Measurements from ENCODE around the gene RNF145. TPM values are rescaled to one million over a fixed set of nuclear protein-coding genes. Genes with fewer than 3 reads are reported as not detected.
A peak's percentile ranks its signal among the peaks of the same experiment; 100 is the strongest.

The RNF145 gene
- total RNA-seq, 4 donors from 2014 or later: 20.2 to 78.2 (median 73.6) TPM

GRCh38 chr5:159207686-159208513, 1.5 kb downstream of the RNF145 start:
- Histone ChIP-seq H3K27me3 (peaks cover 0 to 3% of the 10 kb centered on the region in 2 donors), H3K27ac (peak overlapping the region; percentile 88 to 93), H3K4me1 (peaks cover 0 to 16% of the 10 kb centered on the region in 2 donors), H3K36me3 (no peaks in the 10 kb centered on the region), H3K4me3 (peak overlapping the region; percentile 75 to 99), H3K9me3 (no peaks in the 10 kb centered on the region)
- TF ChIP-seq CTCF (IDR thresholded peaks at IDR 0.05) (no peak), POLR2A (IDR thresholded peaks at IDR 0.05) (peak in 1 of 2 donors; percentile 26)
- intact Hi-C loops (cut with DNase I; ENCODE audit: low total_unique reads): no loop called here
- DNase-seq: peak; percentile 64 to 74

- intact Hi-C loops (cut with DNase I; ENCODE audit: low total_unique reads): no loop called here
- Histone ChIP-seq H3K27me3 (peaks cover 0 to 3% of the 10 kb centered on the region in 2 donors), H3K4me3 (peak overlapping the region; percentile 75 to 99), H3K4me1 (peaks cover 0 to 16% of the 10 kb centered on the region in 2 donors), H3K27ac (peak overlapping the region; percentile 88 to 93), H3K9me3 (no peaks in the 10 kb centered on the region), H3K36me3 (no peaks in the 10 kb centered on the region)
- TF ChIP-seq POLR2A (IDR thresholded peaks at IDR 0.05): no peak
- TF ChIP-seq CTCF (IDR thresholded peaks at IDR 0.05): no peak
- no peak for DNase-seq
Measured at GRCh38 chr5:159207222-159207685, 2.1 kb downstream of the RNF145 start.

GRCh38 chr5:159206818-159207217, 2.5 kb downstream of the RNF145 start:
- intact Hi-C loops (cut with DNase I; ENCODE audit: low total_unique reads): no loop called here
- no peaks in the 10 kb centered on the region for H3K9me3 ChIP-seq
- no peaks in the 10 kb centered on the region for H3K36me3 ChIP-seq
- TF ChIP-seq POLR2A (IDR thresholded peaks at IDR 0.05) (no peak), CTCF (IDR thresholded peaks at IDR 0.05) (no peak)
- H3K4me1 ChIP-seq: peaks cover 0 to 16% of the 10 kb centered on the region in 2 donors
- peak overlapping the region in 1 of 2 donors; percentile 99 for H3K4me3 ChIP-seq
- DNase-seq: no peak
- peaks cover 0 to 3% of the 10 kb centered on the region in 2 donors for H3K27me3 ChIP-seq
- peak overlapping the region; percentile 88 to 93 for H3K27ac ChIP-seq

- Histone ChIP-seq H3K27me3 (peaks cover 0 to 3% of the 10 kb centered on the region in 2 donors), H3K36me3 (no peaks in the 10 kb centered on the region), H3K9me3 (no peaks in the 10 kb centered on the region), H3K4me3 (no peak overlapping the region), H3K4me1 (peaks cover 0 to 16% of the 10 kb centered on the region in 2 donors), H3K27ac (peak overlapping the region; percentile 88 to 93)
- no peak for DNase-seq
- intact Hi-C loops (cut with DNase I; ENCODE audit: low total_unique reads): no loop called here
- no peak for TF ChIP-seq POLR2A (IDR thresholded peaks at IDR 0.05)
- TF ChIP-seq CTCF (IDR thresholded peaks at IDR 0.05): no peak
Measured at GRCh38 chr5:159206368-159206767, 3.0 kb downstream of the RNF145 start.

GRCh38 chr5:159203351-159203750, 6.0 kb downstream of the RNF145 start:
- H3K36me3 ChIP-seq: no peaks in the 10 kb centered on the region
- no peak for TF ChIP-seq CTCF (IDR thresholded peaks at IDR 0.05)
- no peak for TF ChIP-seq POLR2A (IDR thresholded peaks at IDR 0.05)
- no peak overlapping the region for H3K4me3 ChIP-seq
- H3K27me3 ChIP-seq: peaks cover 0 to 3% of the 10 kb centered on the region in 2 donors
- H3K9me3 ChIP-seq: no peaks in the 10 kb centered on the region
- no peak for DNase-seq
- intact Hi-C loops (cut with DNase I; ENCODE audit: low total_unique reads): no loop called here
- no peak overlapping the region for H3K27ac ChIP-seq
- H3K4me1 ChIP-seq: peaks cover 0 to 16% of the 10 kb centered on the region in 2 donors

All from uterus (tissue), 4 donors.